Measurements from ENCODE around the gene ATMIN.

ATMIN gene

GRCh38 chr16:81073560-81074330 is 38.1 kb downstream of the ATMIN start:
- no peak for TF ChIP-seq CTCF (IDR thresholded peaks at IDR 0.05; ENCODE audit: borderline replicate concordance, extremely low read depth, low read length, poor library complexity, severe bottlenecking)
- no peak for TF ChIP-seq EZH2 (IDR thresholded peaks at IDR 0.05; ENCODE audit: borderline replicate concordance, low read depth, low read length, severe bottlenecking)
- H3K27ac ChIP-seq (ENCODE audit: low read length) = no peak overlapping the region
- H3K79me2 ChIP-seq (ENCODE audit: insufficient read depth, low read length) = no peaks in the 10 kb centered on the region
- H3K4me2 ChIP-seq (ENCODE audit: insufficient read depth, low read length) = no peak overlapping the region
- DNase-seq (no peak), ATAC-seq (ENCODE audit: insufficient read depth, low read depth) (no peak)
- H3K9ac ChIP-seq (ENCODE audit: low read depth, low read length) = no peak overlapping the region
- no peaks in the 10 kb centered on the region for H4K20me1 ChIP-seq (ENCODE audit: insufficient read depth, low read length)
- H3K9me3 ChIP-seq (ENCODE audit: insufficient read depth, low read length, severe bottlenecking) = no peaks in the 10 kb centered on the region
- no peak overlapping the region for H3K4me3 ChIP-seq (ENCODE audit: low read depth in 1 of 2, low read length in 2 of 2)
- peaks cover 18% of the 10 kb centered on the region for H3K4me1 ChIP-seq (ENCODE audit: insufficient read depth, low read length)
- H3K36me3 ChIP-seq (ENCODE audit: insufficient read depth, low read length) = no peaks in the 10 kb centered on the region
- no peaks in the 10 kb centered on the region for H3K27me3 ChIP-seq (ENCODE audit: insufficient read depth, low read length, poor library complexity)
- H2AFZ ChIP-seq (ENCODE audit: low read depth, low read length) = no peak overlapping the region

DNA sequence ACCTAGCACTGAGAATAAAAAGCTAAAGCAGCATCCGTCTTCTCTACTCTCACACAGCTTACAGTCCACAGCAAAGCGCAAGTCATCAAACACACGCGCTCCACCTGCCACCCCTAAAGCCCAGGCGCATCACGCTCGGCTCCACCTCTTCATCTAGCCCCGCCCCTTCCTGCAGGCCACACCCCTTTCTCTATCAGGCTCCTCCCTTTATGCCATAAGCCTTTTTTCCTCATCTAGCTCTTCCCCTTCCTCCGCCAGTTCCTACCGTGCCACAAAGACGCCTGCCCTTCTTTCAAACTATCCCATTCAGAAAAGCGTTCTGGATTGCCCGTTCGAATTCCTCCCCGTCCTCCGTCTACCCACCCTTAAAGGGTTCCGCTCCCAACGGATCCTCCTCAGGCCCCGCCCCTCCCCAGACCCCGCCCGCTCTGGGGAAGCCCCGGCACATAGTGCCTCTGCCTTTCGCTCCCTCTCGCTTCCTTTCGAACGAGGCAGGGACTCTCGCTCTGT is 41.0 kb downstream of the ATMIN start:
- Histone ChIP-seq H3K9ac (ENCODE audit: low read depth, low read length) (peak overlapping the region; percentile 81), H3K36me3 (ENCODE audit: insufficient read depth, low read length) (no peaks in the 10 kb centered on the region), H3K4me3 (ENCODE audit: low read depth in 1 of 2, low read length in 2 of 2) (peak overlapping the region; percentile 53 to 80), H4K20me1 (ENCODE audit: insufficient read depth, low read length) (no peaks in the 10 kb centered on the region), H2AFZ (ENCODE audit: low read depth, low read length) (peak overlapping the region; percentile 93), H3K27ac (ENCODE audit: low read length) (peak overlapping the region; percentile 89), H3K79me2 (ENCODE audit: insufficient read depth, low read length) (no peaks in the 10 kb centered on the region), H3K4me1 (ENCODE audit: insufficient read depth, low read length) (peaks cover 18% of the 10 kb centered on the region), H3K4me2 (ENCODE audit: insufficient read depth, low read length) (peak overlapping the region; percentile 87), H3K27me3 (ENCODE audit: insufficient read depth, low read length, poor library complexity) (no peaks in the 10 kb centered on the region), H3K9me3 (ENCODE audit: insufficient read depth, low read length, severe bottlenecking) (no peaks in the 10 kb centered on the region)
- TF ChIP-seq CTCF (IDR thresholded peaks at IDR 0.05; ENCODE audit: borderline replicate concordance, extremely low read depth, low read length, poor library complexity, severe bottlenecking) = no peak
- TF ChIP-seq EZH2 (IDR thresholded peaks at IDR 0.05; ENCODE audit: borderline replicate concordance, low read depth, low read length, severe bottlenecking) = no peak
- peak; percentile 89 for DNase-seq
- ATAC-seq (ENCODE audit: insufficient read depth, low read depth) = peak; percentile 84

DNA sequence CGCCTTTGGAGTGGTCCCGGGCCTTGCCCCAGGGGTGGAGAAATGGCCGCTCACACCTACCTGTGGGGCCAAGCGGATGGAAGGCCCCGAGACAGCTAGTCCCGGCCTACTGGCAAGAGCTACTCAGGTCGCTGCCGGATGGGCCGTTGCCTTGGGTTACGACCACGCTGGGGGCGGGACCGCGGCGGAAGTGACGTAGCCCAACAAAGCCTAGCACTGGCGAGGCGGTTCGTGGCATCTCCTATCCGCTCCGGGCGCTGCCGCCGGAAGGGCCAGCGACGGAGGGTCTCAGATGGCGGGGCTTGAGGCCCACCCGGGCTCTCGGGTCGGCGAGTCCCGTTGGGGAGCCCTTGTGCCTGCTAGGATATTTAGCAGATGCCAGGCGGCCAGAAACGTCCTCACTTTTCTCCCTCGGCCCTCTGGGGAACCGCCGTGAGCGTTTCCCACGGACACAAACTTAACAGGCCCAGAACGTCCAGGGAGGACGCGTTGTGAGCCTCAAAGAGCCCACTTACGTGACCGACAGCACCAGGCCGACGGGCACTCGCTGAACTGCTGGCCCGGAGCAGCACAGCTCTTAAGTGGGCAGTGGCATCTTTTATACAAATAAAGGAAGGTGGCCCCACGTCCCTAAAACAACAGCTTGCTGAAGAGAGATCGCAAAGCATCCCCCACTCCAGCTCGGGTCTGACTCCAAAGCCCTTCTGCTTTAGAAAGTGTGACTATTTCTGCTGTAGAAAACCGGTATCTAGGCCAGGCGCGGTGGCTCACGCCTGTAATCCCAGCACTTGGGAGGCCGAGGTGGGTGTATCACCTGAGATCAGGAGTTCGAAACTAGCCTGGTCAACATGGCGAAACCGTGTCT is 41.7 kb downstream of the ATMIN start, which contains the start of gene C16orf46:
Gene C16orf46, minus strand, starts transcription at position 163 of the 865 bp plus-strand sequence. CDS start 13,283 bp downstream, outside the sequence.
- Histone ChIP-seq H3K4me2 (ENCODE audit: insufficient read depth, low read length) (peak within 1 kb of the TSS; percentile 87), H3K79me2 (ENCODE audit: insufficient read depth, low read length) (no peaks in the 10 kb centered on the region), H4K20me1 (ENCODE audit: insufficient read depth, low read length) (no peaks in the 10 kb centered on the region), H3K4me1 (ENCODE audit: insufficient read depth, low read length) (peaks cover 18% of the 10 kb centered on the region), H3K4me3 (ENCODE audit: low read depth in 1 of 2, low read length in 2 of 2) (peak within 1 kb of the TSS; percentile 53 to 80), H3K36me3 (ENCODE audit: insufficient read depth, low read length) (no peaks in the 10 kb centered on the region), H3K27ac (ENCODE audit: low read length) (peak within 1 kb of the TSS; percentile 89), H3K9me3 (ENCODE audit: insufficient read depth, low read length, severe bottlenecking) (no peaks in the 10 kb centered on the region), H2AFZ (ENCODE audit: low read depth, low read length) (peak within 1 kb of the TSS; percentile 93), H3K27me3 (ENCODE audit: insufficient read depth, low read length, poor library complexity) (no peaks in the 10 kb centered on the region), H3K9ac (ENCODE audit: low read depth, low read length) (peak within 1 kb of the TSS; percentile 81)
- ATAC-seq (ENCODE audit: insufficient read depth, low read depth) (peak; percentile 89), DNase-seq (peak; percentile 97)
- TF ChIP-seq CTCF (IDR thresholded peaks at IDR 0.05; ENCODE audit: borderline replicate concordance, extremely low read depth, low read length, poor library complexity, severe bottlenecking) (no peak), EZH2 (IDR thresholded peaks at IDR 0.05; ENCODE audit: borderline replicate concordance, low read depth, low read length, severe bottlenecking) (no peak)
